ENCODE measurements around the gene RAPGEFL1.
A peak's percentile ranks its signal among the peaks of the same experiment; 100 is the strongest.
"Not testable (repeated sequence)": the region's sequence is repeated elsewhere in the genome, so short reads cannot be mapped to it uniquely, and the experiment has no call there.

Gene RAPGEFL1

DNA sequence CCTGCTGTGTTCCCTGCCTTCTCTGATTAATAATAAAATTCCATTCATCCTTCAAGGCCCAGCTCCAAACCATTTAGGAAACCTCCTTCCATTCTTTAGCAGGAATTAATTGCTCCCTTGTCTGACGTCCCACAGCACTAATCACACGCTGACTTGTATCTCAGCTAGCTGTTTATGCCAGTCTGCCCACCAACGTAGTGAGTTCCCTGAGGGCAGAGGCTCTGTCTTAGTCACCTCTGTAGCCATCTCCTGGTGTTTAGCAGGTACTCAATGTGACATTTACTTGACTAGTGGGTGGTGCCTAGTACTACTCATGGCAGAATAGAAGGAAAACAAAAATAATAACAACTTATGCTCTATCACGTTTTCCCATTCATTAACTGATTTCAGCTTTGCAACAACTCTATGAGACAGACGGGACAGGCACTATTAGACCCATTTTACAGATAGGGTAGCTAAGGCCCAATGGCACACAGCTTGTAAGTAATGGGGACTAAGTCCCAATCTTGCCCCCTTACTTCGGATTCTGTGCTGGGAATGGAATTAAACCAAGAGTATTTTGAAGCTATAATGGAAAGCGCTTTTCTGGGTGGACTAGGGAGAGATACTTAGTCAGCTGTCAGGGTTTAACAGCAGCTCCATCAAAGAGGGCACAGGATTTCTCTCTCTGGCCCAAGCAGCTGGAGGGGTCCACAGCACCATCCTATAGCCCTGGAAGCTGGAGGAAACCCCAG is 40.9 kb downstream of the RAPGEFL1 start:
- DNase-seq = no peak

GRCh38 chr17:40218740-40219593 is 41.7 kb downstream of the RAPGEFL1 start, which contains the start of gene WIPF2:
Gene WIPF2, plus strand, starts transcription at chr17:40219304. Its CDS starts 37,156 bp downstream, at chr17:40256460.
- peak; percentile 96 for DNase-seq

DNA sequence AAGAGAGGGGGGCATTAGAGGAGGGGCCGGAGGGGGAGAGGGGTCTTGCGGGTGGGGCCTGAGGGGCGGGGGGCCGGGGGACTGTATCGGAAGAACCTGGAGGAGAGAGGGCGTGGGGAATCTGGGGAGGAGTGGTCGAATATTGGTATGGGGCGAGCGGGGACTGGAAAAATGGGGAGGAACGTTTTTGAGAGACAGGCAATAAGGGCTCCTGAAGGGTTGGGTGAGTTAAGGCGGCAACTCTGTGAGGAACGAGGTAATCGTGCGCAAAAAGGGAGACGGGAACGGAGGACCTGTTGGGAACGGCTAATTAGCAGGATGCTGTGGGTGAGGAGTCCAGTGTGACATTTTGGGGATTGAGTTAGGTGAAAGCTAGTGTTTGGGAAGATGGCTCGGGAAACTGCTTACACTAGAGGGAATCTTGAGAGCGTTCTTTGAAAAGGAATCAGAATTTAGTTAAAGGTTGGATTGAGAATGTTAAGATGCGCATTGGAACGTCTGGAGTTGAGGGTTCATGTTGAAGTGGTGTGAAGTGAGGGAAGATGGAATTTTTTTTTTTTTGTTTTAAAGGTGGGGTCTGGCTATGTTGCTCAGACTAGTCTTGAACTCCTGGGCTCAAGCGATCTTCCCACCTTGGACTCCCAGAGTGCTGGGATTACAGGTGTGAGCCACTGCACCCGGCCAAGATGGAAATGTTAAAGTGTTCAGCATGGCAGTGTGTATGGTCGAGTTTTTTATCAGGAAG is 42.5 kb downstream of the RAPGEFL1 start:
- peak; percentile 72 for DNase-seq

DNA sequence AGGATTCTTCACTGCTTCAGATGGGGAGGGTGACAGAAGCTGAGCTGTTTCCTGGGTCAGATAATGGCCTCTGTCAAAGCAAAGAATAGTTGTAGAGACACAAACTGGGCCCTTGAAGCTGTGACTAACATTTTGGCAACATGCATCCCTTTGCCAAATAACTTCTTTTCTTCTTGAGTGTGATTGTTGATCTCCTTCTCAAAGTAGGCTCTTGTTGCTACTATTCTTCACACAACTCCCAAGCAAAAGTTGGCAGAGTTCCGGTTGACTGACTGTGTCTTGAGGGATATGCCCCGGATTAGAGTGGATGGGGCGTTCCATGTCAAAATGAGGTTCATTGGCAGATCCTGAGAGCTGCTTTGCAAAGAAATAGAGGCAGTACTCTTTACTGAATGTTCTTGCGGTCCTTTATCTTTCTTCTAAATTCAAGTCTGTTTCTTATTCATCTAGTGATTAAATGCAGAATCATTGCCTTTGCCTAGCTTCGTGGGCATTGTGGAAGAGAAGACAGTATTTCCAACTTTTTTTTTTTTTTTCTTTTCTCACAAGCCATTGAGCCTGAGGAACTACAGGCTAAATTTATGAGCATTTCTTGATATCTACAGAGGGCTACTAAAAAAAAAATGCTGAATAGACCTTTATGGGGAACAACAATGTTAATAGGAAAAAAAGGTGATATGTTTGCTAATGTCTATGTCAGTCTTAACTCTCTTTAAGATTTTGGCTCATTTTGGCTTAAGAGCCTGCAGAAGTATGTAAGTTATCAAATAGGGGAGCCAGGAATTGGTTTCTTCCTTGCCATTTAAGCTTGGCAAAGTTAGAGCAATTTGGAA is 47.7 kb downstream of the RAPGEFL1 start:
- DNase-seq = no peak

- DNase-seq = not testable (repeated sequence)
These were observed 51.9 kb downstream of the RAPGEFL1 start for GRCh38 chr17:40229146-40229545.

DNA sequence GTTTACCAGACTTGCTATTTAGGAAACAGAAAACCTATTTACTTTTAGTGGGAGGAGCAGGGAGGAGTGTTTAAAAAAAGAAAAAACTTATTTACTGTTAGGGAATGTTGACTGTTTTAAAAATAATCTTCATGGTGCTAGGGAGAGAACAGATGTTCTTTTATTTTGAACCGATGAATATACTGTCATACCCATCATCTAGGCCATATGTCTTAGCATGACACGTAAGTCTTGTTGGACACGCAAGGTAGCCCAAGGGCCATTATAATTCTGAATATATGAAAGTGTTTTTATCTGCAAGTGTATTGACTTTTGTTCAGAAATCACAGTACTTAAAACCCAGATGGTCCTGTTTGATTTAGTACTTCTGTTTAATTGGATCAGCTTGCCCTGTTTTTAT is 53.4 kb downstream of the RAPGEFL1 start:
- no peak for DNase-seq

GRCh38 chr17:40231928-40232327 is 54.7 kb downstream of the RAPGEFL1 start:
- DNase-seq = not testable (repeated sequence)

DNA sequence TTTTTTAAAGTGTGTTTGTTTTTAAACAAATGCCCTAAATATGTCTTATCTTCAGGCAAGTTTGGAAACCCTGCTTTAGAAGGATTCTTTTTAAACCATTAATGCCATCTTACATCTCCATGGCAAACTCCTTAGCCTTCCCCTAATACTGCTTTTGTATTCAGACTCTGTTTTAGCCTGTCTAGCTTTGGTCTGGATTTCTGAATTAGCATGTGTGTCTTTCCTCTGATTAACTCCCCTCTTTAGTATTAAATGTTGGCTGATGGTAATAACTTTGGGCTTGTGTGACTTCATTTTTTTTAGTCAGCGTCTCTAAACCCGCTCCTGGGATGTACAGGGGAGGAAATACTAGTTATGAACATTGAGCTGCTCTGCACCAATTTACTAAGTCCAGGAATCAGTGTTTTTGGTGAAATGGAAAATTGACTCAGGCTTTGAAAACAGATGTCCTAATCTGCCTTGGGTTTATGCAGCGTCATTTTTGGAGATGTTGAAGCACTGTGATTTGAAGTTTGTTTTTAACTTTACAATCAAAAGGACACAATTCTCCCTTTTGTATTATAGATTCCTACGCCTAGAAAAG is 64.1 kb downstream of the RAPGEFL1 start:
- DNase-seq = no peak

GRCh38 chr17:40242774-40243173 is 65.5 kb downstream of the RAPGEFL1 start:
- no peak for DNase-seq

DNA sequence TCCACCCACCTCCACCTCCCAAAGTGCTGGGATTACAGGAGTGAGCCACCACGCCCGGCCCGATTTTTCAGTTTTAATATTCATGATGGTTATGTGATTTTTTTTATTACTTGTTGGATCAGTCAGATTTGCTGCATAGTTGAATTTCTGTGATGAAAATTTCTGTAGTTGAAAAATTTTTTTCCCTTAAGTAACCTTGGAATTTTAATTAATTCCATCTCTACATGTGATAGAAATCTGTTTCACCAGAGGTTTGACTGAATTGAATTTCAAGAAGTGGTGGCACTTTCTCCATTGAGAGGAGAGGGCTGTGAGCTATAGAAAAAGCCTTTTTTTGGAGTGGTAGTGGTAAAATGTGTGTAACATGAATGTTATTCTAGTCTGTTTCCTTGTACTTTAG is 66.5 kb downstream of the RAPGEFL1 start:
- no peak for DNase-seq

DNA sequence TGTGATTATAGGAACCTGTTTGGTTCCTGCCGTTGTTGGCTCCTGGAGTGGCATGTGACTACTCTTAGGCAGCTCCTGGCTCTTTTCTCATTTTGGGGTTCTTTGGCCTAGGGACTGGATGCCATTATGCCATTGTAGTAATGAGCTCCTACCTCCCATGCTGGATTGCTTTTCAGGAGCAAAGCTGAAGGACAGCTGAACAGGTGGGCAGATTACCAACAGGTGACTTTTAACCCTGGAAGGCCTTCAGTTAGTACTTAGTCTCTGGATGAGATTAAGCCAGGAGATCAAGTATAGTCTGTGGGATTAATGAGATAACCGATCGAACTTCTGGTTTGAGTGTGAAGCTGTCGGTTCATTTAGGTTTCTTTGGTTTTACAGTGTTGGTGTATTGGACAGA is 67.0 kb downstream of the RAPGEFL1 start:
- no peak for DNase-seq

Data from activated CD8-positive, alpha-beta memory T cell treated with anti-CD3 and anti-CD28 coated beads for 24 hours (primary cell).